Bronchial epithelial cell (primary cell): ENCODE data around the gene KLHL3. TPM values are rescaled to one million over a fixed set of nuclear protein-coding genes. Genes with fewer than 3 reads are reported as not detected.
"Not testable (repeated sequence)": the region's sequence is repeated elsewhere in the genome, so short reads cannot be mapped to it uniquely, and the experiment has no call there.

ENCODE experiments used
- DNase-seq: peaks from one replicate; pipeline ENCODE4 v3.0.0-alpha.2; 2010; ENCODE audit warnings: low read depth
- FAIRE-seq: peaks from 2 replicates; lab custom pipeline; 2011; peaks lifted over from hg19 to GRCh38; lab: Jason Lieb, UNC
- H3K27me3 ChIP-seq: 2 replicates; pipeline ENCODE4 v1.5.1; 2011; ENCODE audit warnings: low read length; ENCODE audit not compliant: control insufficient read depth, insufficient read depth
- H3K36me3 ChIP-seq: 2 replicates; pipeline ENCODE4 v1.5.1; 2011; ENCODE audit warnings: low read length; ENCODE audit not compliant: control insufficient read depth, insufficient read depth
- H3K4me3 ChIP-seq: 2 replicates; pipeline ENCODE4 v1.5.1; 2011; ENCODE audit warnings: mild to moderate bottlenecking, low read depth, low read length, control low read depth
- total RNA-seq: library from RNA; depleted of rRNA; stranded (reverse); fragments of >200 nt; gene quantifications from 2 replicates; pipeline ENCODE4 v1.2.1, GENCODE V29; 2014
- TF ChIP-seq, protein P1 (sequence below): IDR thresholded peaks from 2 replicates; pipeline ENCODE4 v1.5.1; 2011; ENCODE audit warnings: mild to moderate bottlenecking, moderate library complexity, low read length, control low read depth, inconsistent platforms; ENCODE audit not compliant: insufficient read depth, severe bottlenecking

The KLHL3 gene
- total RNA-seq, 1 donor from 2014 or later = 0.53 TPM

DNA sequence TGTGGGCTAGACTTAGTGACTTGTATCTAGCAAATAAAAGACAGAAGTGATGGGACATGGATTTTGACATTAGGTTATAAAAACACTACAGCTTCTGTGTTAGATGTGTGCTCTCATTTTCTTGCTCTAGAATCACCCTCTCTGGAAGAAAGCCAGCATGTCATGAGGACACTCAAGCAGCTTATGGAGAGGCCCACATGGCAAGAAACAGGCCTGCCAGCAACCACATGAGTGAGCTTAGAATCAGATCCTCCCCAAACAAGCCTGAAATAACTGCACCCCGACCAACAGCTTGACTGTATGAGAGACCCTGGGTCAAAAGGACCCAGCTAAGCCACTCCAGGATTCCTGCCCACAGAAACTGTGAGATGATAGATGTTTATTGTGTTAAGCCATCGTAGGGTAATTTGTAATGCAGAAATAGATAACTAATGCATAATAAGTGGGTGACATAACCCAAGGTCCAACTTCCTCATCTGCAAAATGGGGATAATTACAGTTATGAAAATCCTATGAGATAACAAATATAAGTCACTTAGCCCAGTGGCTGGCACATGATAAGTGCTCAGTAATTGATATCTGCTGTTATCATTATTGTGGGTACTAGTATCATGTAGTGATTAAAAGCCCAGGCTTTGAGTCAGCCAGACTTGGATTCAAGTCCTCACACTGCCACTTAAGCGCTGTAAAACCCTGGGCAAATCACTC, 86.5 kb downstream of the KLHL3 start:
- TF ChIP-seq, protein P1, sequence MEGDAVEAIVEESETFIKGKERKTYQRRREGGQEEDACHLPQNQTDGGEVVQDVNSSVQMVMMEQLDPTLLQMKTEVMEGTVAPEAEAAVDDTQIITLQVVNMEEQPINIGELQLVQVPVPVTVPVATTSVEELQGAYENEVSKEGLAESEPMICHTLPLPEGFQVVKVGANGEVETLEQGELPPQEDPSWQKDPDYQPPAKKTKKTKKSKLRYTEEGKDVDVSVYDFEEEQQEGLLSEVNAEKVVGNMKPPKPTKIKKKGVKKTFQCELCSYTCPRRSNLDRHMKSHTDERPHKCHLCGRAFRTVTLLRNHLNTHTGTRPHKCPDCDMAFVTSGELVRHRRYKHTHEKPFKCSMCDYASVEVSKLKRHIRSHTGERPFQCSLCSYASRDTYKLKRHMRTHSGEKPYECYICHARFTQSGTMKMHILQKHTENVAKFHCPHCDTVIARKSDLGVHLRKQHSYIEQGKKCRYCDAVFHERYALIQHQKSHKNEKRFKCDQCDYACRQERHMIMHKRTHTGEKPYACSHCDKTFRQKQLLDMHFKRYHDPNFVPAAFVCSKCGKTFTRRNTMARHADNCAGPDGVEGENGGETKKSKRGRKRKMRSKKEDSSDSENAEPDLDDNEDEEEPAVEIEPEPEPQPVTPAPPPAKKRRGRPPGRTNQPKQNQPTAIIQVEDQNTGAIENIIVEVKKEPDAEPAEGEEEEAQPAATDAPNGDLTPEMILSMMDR = no peak
- DNase-seq (no peak), FAIRE-seq (no peak)
- Histone ChIP-seq H3K4me3 (no peak overlapping the region), H3K36me3 (no peaks in the 10 kb centered on the region), H3K27me3 (no peaks in the 10 kb centered on the region)

DNA sequence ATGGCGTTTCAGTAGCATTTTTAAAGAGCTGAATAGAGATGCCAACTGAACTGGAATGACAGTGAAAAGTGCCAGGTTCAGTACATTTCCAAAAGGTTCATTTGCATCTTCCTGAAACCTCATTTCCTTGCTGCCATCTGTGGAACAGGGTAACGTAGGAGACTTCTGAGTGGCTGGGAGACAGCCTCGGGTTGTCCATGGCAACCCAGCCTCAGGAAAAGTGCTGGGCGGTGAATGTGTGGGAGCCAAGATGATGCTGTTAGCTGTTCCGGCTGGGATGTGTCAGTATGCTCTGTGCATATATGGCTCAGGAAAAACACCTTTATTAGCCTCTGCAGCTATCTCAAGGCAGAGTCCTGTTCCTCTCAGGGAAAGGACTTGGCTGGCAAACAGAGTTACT, 87.5 kb downstream of the KLHL3 start:
- H3K27me3 ChIP-seq = no peaks in the 10 kb centered on the region
- H3K4me3 ChIP-seq = no peak overlapping the region
- FAIRE-seq (no peak), DNase-seq (no peak)
- TF ChIP-seq, protein P1 = no peak
- no peaks in the 10 kb centered on the region for H3K36me3 ChIP-seq

DNA sequence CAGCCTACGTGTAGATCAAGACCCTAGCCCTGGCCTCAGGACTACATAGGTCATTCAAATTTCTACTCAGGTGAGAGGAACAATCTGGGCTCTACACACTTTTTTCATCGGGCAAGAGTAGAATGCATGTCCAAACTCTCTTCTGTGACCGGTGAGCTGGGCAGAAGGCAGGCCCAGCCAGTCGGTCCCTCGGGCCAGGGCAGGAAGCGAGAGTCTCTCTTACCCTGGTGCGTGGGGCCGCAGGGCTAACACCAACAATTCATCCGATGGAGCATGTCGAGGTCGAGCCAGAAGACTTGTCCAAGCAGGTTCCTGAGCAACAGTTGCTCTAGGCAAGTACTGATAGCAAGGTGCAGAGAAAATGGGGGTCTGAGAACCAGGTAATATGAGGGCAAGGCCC, 88.5 kb downstream of the KLHL3 start:
- DNase-seq (no peak), FAIRE-seq (no peak)
- no peaks in the 10 kb centered on the region for H3K36me3 ChIP-seq
- TF ChIP-seq, protein P1 = no peak
- H3K4me3 ChIP-seq = no peak overlapping the region
- H3K27me3 ChIP-seq = no peaks in the 10 kb centered on the region

DNA sequence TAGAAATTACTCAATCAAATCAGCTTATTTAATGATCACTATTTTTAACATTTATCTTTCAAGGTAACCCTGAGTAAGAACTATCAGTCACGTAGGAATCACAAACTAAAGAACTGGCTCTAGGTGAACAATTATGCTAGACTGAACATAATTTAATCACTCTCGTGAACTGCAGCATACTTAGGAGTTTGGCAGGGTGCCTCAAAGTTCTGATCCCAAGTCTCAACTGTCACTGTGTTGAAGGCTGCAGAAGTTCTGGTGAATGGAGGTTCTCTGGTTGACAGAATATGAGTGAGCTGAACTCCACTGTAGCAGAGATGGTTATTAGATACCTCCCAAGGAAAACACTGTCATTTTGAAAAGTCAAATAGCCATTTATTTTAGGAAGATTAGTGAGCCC, 89.1 kb downstream of the KLHL3 start:
- TF ChIP-seq, protein P1 = no peak
- FAIRE-seq (no peak), DNase-seq (no peak)
- Histone ChIP-seq H3K36me3 (no peaks in the 10 kb centered on the region), H3K4me3 (no peak overlapping the region), H3K27me3 (no peaks in the 10 kb centered on the region)

DNA sequence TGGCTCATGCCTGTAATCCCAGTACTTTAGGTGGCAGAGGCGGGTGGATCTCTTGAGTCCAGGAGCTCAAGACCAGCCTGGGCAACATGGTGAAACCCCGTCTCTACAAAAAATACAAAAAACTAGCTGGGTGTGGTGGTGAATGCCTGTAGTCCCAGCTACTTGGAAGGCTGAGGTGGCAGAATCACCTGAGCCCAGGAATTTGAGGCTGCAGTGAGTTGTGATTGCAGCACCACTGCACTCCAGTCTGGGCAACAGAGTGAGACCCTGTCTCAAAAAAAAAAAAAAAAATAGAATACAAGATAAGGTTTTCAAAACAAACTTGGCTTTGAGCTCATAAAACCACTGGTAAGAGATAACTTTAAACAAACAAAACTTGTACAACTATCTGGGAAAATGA, 92.8 kb downstream of the KLHL3 start:
- not testable (repeated sequence) for H3K27me3 ChIP-seq, H3K36me3 ChIP-seq, H3K4me3 ChIP-seq, DNase-seq, FAIRE-seq

DNA sequence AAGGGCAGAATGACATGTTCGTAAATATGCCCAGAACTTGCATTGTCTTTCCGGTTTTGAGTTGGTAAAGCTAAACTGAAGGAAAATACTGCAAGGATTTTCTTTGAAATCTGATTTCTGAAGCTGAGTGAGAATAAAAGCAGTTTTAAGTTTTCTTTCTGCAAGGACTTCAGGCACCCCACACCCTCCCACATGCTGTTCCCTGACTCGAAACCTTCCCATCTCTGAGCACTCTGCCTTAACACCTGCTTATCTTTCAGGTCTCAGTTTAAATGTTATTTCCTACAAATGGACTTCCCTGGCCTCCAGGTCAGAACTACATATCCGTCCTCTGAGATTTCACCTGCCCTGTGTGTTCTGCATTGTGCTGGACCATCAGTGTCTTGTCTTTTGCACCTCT, 93.8 kb downstream of the KLHL3 start:
- no peak for DNase-seq
- Histone ChIP-seq H3K36me3 (no peaks in the 10 kb centered on the region), H3K27me3 (no peaks in the 10 kb centered on the region), H3K4me3 (no peak overlapping the region)
- TF ChIP-seq, protein P1 = no peak
- no peak for FAIRE-seq
